Keratinocyte (primary cell): ENCODE data around the gene CSH2. TPM values are rescaled to one million over a fixed set of nuclear protein-coding genes. Genes with fewer than 3 reads are reported as not detected.
"Not testable (repeated sequence)": the region's sequence is repeated elsewhere in the genome, so short reads cannot be mapped to it uniquely, and the experiment has no call there.

Source experiments
- DNase-seq: peaks from one replicate; pipeline ENCODE4 v3.0.0-alpha.2; 2011; ENCODE audit warnings: low read depth, missing footprints, low spot score
- FAIRE-seq: peaks from 2 replicates; lab custom pipeline; 2011; peaks lifted over from hg19 to GRCh38; lab: Jason Lieb, UNC
- H2AFZ ChIP-seq: 2 replicates; pipeline ENCODE4 v1.6.0; 2012; ENCODE audit warnings: low read length, control low read depth, inconsistent platforms; ENCODE audit not compliant: control insufficient read depth
- H3K27ac ChIP-seq: 2 replicates; pipeline ENCODE4 v1.5.1; 2011; ENCODE audit warnings: low read length; ENCODE audit not compliant: control insufficient read depth, insufficient read depth
- H3K27me3 ChIP-seq: 3 replicates; pipeline ENCODE4 v1.6.0; 2011; ENCODE audit warnings: low read length; ENCODE audit not compliant: control insufficient read depth, insufficient read depth; ENCODE audit errors: extremely low read depth
- H3K36me3 ChIP-seq, 2 experiments: 2 replicates in 1 of 2; 3 replicates in 1 of 2; pipeline ENCODE4 v1.5.1; 2011; ENCODE audit warnings: low read length in 2 of 2, mild to moderate bottlenecking in 1 of 2; ENCODE audit not compliant: control insufficient read depth in 2 of 2, insufficient read depth in 2 of 2; ENCODE audit errors: extremely low read depth in 1 of 2
- H3K4me1 ChIP-seq: 3 replicates; pipeline ENCODE4 v1.5.1; 2011; ENCODE audit warnings: low read length; ENCODE audit not compliant: control insufficient read depth, insufficient read depth; ENCODE audit errors: extremely low read depth
- H3K4me2 ChIP-seq: 3 replicates; pipeline ENCODE4 v1.6.0; 2011; ENCODE audit warnings: low read depth, low read length; ENCODE audit not compliant: control insufficient read depth, insufficient read depth; ENCODE audit errors: extremely low read depth
- H3K4me3 ChIP-seq, 3 experiments: fragments of 200-600 bp in 1 of 3; sonication (generic) in 1 of 3; 2 replicates in 2 of 3; 3 replicates in 1 of 3; pipeline ENCODE4 v1.5.1; 2011 to 2016; ENCODE audit warnings: low read length in 3 of 3, mild to moderate bottlenecking in 3 of 3, control low read depth in 2 of 3, inconsistent platforms in 1 of 3, low read depth in 1 of 3, mixed read lengths in 1 of 3, mixed run types in 1 of 3, moderate library complexity in 1 of 3; ENCODE audit not compliant: control insufficient read depth in 2 of 3, insufficient read depth in 2 of 3; ENCODE audit errors: extremely low read depth in 1 of 3
- H3K79me2 ChIP-seq: 2 replicates; pipeline ENCODE4 v1.6.0; 2012; ENCODE audit warnings: low read length; ENCODE audit not compliant: control insufficient read depth, insufficient read depth
- H3K9ac ChIP-seq: 3 replicates; pipeline ENCODE4 v1.6.0; 2011; ENCODE audit warnings: low read length; ENCODE audit not compliant: control insufficient read depth, insufficient read depth; ENCODE audit errors: extremely low read depth
- H3K9me1 ChIP-seq: 3 replicates; pipeline ENCODE4 v1.6.0; 2011; ENCODE audit warnings: low read length; ENCODE audit not compliant: control insufficient read depth, insufficient read depth; ENCODE audit errors: extremely low read depth
- H3K9me3 ChIP-seq: 2 replicates; pipeline ENCODE4 v1.5.1; 2012; ENCODE audit warnings: low read depth, low read length; ENCODE audit not compliant: control insufficient read depth
- H4K20me1 ChIP-seq: 3 replicates; pipeline ENCODE4 v1.6.0; 2011; ENCODE audit warnings: low read length; ENCODE audit not compliant: control insufficient read depth, insufficient read depth; ENCODE audit errors: extremely low read depth
- CTCF ChIP-seq, 3 experiments: IDR thresholded peaks in 1 of 3; conservative IDR thresholded peaks in 1 of 3; optimal IDR thresholded peaks in 1 of 3; 2 replicates in 2 of 3; 3 replicates in 1 of 3; pipeline versions ENCODE3 to v1.5.1; 2011; ENCODE audit warnings: low read length in 3 of 3, mild to moderate bottlenecking in 3 of 3, moderate library complexity in 2 of 3, control low read depth in 1 of 3, inconsistent platforms in 1 of 3; ENCODE audit not compliant: insufficient read depth in 2 of 3; ENCODE audit errors: extremely low read depth in 1 of 3
- EZH2 ChIP-seq: IDR thresholded peaks from one replicate; pipeline ENCODE4 v1.6.1; 2012; ENCODE audit warnings: inconsistent platforms, mild to moderate bottlenecking, low read length, moderate library complexity
- dilution Hi-C: fragments of 300-500 bp; cut with MboI; formaldehyde crosslinking; loops from one replicate; pipeline ENCODE4 v1.7.0; 2020; ENCODE audit warnings: low sequenced_read_pairs; ENCODE audit not compliant: extremely low pct_ligation_motif_present
- polyA plus RNA-seq, 5 experiments: library from polyadenylated mRNA; depleted of rRNA in 3 of 5; stranded (reverse) in 3 of 5; stranded (forward) in 1 of 5; unstranded in 1 of 5; fragments of >200 nt; gene quantifications; 1 replicate in 1 of 5; 2 replicates in 3 of 5; 3 replicates in 1 of 5; pipeline versions ENCODE4 v1.2.1 to v1.2.3, GENCODE V29; 2011 to 2012; ENCODE audit warnings: missing spikeins in 2 of 5, low read depth in 1 of 5, low replicate concordance in 1 of 5

CSH2 gene
- polyA plus RNA-seq, 1 donor (not counting 4 experiments of a cell fraction or from before 2014, with no cell fraction given) = not detected

GRCh38 chr17:63919311-63919723 lies 45.8 kb upstream of the CSH2 start:
- H2AFZ ChIP-seq = no peak overlapping the region
- H3K4me3 ChIP-seq = no peak overlapping the region
- dilution Hi-C loops = no loop called here
- H3K4me2 ChIP-seq = no peak overlapping the region
- FAIRE-seq (peak; percentile 32), DNase-seq (no peak)
- H3K4me1 ChIP-seq = no peaks in the 10 kb centered on the region
- H3K79me2 ChIP-seq = no peaks in the 10 kb centered on the region
- H3K27me3 ChIP-seq = no peaks in the 10 kb centered on the region
- TF ChIP-seq CTCF (optimal IDR thresholded peaks at IDR 0.05 in 1 of 3, IDR thresholded peaks at IDR 0.05 in 1 of 3, conservative IDR thresholded peaks at IDR 0.05 in 1 of 3; ENCODE audit: extremely low read depth in 1 of 3, insufficient read depth in 2 of 3, low read length in 3 of 3) = peak; percentile 77 to 92 (median 89)
- no peak for TF ChIP-seq EZH2
- H3K9me1 ChIP-seq = no peaks in the 10 kb centered on the region
- no peaks in the 10 kb centered on the region for H3K36me3 ChIP-seq
- no peaks in the 10 kb centered on the region for H3K9me3 ChIP-seq
- H4K20me1 ChIP-seq = no peaks in the 10 kb centered on the region
- H3K9ac ChIP-seq = no peak overlapping the region
- H3K27ac ChIP-seq = no peak overlapping the region

GRCh38 chr17:63918789-63919305 lies 45.4 kb upstream of the CSH2 start, which contains the start of gene GH1:
Gene GH1 (minus strand): TSS chr17:63918839. CDS start chr17:63918776, 63 bp downstream.
- H3K27me3 ChIP-seq, FAIRE-seq, H4K20me1 ChIP-seq, H3K27ac ChIP-seq, H3K36me3 ChIP-seq, H3K9ac ChIP-seq, H3K79me2 ChIP-seq, H3K4me3 ChIP-seq, H3K9me3 ChIP-seq, dilution Hi-C loops, H3K4me1 ChIP-seq, H2AFZ ChIP-seq, H3K9me1 ChIP-seq, H3K4me2 ChIP-seq, DNase-seq: not testable (repeated sequence)

- Histone ChIP-seq H2AFZ (no peak overlapping the region), H3K27me3 (no peaks in the 10 kb centered on the region), H3K79me2 (no peaks in the 10 kb centered on the region), H3K27ac (no peak overlapping the region), H4K20me1 (no peaks in the 10 kb centered on the region), H3K9me1 (no peaks in the 10 kb centered on the region), H3K4me3 (no peak overlapping the region), H3K9me3 (no peaks in the 10 kb centered on the region), H3K9ac (no peak overlapping the region), H3K4me1 (no peaks in the 10 kb centered on the region), H3K36me3 (no peaks in the 10 kb centered on the region), H3K4me2 (no peak overlapping the region)
- TF ChIP-seq CTCF (optimal IDR thresholded peaks at IDR 0.05 in 1 of 3, IDR thresholded peaks at IDR 0.05 in 1 of 3, conservative IDR thresholded peaks at IDR 0.05 in 1 of 3; ENCODE audit: extremely low read depth in 1 of 3, insufficient read depth in 2 of 3, low read length in 3 of 3) = no peak
- TF ChIP-seq EZH2 = no peak
- dilution Hi-C loops = no loop called here
- no peak for DNase-seq
- no peak for FAIRE-seq
Measured at GRCh38 chr17:63918305-63918704, 44.8 kb upstream of the CSH2 start.
